Measurements from ENCODE around the gene PARVA. TPM values are rescaled to one million over a fixed set of nuclear protein-coding genes. Genes with fewer than 3 reads are reported as not detected.

PARVA gene
- total RNA-seq, 2 donors from 2014 or later, result 38.4 to 55.1 TPM

- WGBS, result 81% methylated on average over 1 of the region's 1 CpG
- Histone ChIP-seq H3K27me3 (replicated peaks; ENCODE audit: insufficient read depth) (no peaks in the 10 kb centered on the region), H3K4me1 (replicated peaks) (no peaks in the 10 kb centered on the region), H3K36me3 (no peaks in the 10 kb centered on the region), H3K4me3 (no peak overlapping the region), H3K27ac (no peak overlapping the region), H3K9me3 (no peaks in the 10 kb centered on the region)
- intact Hi-C loops (cut with DNase I), result no loop called here
- TF ChIP-seq CTCF (IDR thresholded peaks at IDR 0.05), result no peak
- TF ChIP-seq POLR2AphosphoS5 (IDR thresholded peaks at IDR 0.05), result no peak
- no peak for TF ChIP-seq POLR2A (IDR thresholded peaks at IDR 0.05)
- no peak for DNase-seq (ENCODE audit: low spot score)
Observed at GRCh38 chr11:12581923-12582322, 204.6 kb downstream of the PARVA start.
